PC-3 (cell line): ENCODE measurements around the gene ZNF783.

Experiments
- CTCF ChIP-seq: fragments of 300-600 bp; sonication (generic); conservative IDR thresholded peaks from 2 replicates; pipeline ENCODE4 v1.5.1; 2017; ENCODE audit warnings: antibody characterized with exemption, low read depth, mild to moderate bottlenecking, low read length
- EZH2 ChIP-seq: fragments of 300-600 bp; sonication (generic); IDR thresholded peaks from one replicate; pipeline ENCODE4 v1.6.1; 2017; ENCODE audit warnings: antibody characterized with exemption, mild to moderate bottlenecking, low read length; ENCODE audit not compliant: unreplicated experiment
- EZH2phosphoT487 ChIP-seq: fragments of 300-600 bp; sonication (generic); IDR thresholded peaks from 2 replicates; pipeline ENCODE4 v1.6.1; 2018; ENCODE audit warnings: mild to moderate bottlenecking, antibody characterized with exemption, low read length, borderline replicate concordance

GRCh38 chr7:149296368-149296767, 34.4 kb downstream of the ZNF783 start:
- TF ChIP-seq CTCF, result no peak
- TF ChIP-seq EZH2, result no peak
- no peak for TF ChIP-seq EZH2phosphoT487
